ENCODE results near the gene SLC7A1. TPM values are rescaled to one million over a fixed set of nuclear protein-coding genes. Genes with fewer than 3 reads are reported as not detected.

The SLC7A1 gene
- total and polyA plus RNA-seq, 2 experiments from 2014 or later: 23.0 to 74.7 TPM

- no peak overlapping the region for H3K27ac Mint-ChIP-seq
- Histone ChIP-seq H3K27ac (ENCODE audit: low read depth) (no peak overlapping the region), H3K27me3 (ENCODE audit: insufficient read depth) (no peaks in the 10 kb centered on the region), H4K20me1 (replicated peaks; ENCODE audit: insufficient read depth) (no peaks in the 10 kb centered on the region), H3F3A (replicated peaks; ENCODE audit: low read depth) (no peaks in the 10 kb centered on the region), H2AFZ (no peak overlapping the region), H3K4me1 (ENCODE audit: insufficient read depth) (no peaks in the 10 kb centered on the region), H3K79me2 (replicated peaks; ENCODE audit: insufficient read depth) (no peaks in the 10 kb centered on the region), H3K4me3 (no peak overlapping the region), H3K9me2 (ENCODE audit: insufficient read depth) (no peaks in the 10 kb centered on the region), H3K36me3 (ENCODE audit: insufficient read depth) (no peaks in the 10 kb centered on the region), H3K4me2 (no peak overlapping the region)
- TF ChIP-seq, protein P1, sequence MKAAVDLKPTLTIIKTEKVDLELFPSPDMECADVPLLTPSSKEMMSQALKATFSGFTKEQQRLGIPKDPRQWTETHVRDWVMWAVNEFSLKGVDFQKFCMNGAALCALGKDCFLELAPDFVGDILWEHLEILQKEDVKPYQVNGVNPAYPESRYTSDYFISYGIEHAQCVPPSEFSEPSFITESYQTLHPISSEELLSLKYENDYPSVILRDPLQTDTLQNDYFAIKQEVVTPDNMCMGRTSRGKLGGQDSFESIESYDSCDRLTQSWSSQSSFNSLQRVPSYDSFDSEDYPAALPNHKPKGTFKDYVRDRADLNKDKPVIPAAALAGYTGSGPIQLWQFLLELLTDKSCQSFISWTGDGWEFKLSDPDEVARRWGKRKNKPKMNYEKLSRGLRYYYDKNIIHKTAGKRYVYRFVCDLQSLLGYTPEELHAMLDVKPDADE (IDR thresholded peaks at IDR 0.05): no peak
- TF ChIP-seq ZNF331 (CRISPR knock-in tag; IDR thresholded peaks at IDR 0.05; ENCODE audit: low read depth) (no peak), EZH2 (IDR thresholded peaks at IDR 0.05; ENCODE audit: low read depth, unreplicated experiment) (no peak), JUNB (IDR thresholded peaks at IDR 0.05; ENCODE audit: unreplicated experiment) (no peak), STAT1 (IDR thresholded peaks at IDR 0.05; ENCODE audit: unreplicated experiment) (no peak), ZNF114 (CRISPR knock-in tag; IDR thresholded peaks at IDR 0.05) (no peak), CREB1 (CRISPR knock-in tag; IDR thresholded peaks at IDR 0.05; ENCODE audit: low read depth) (no peak), NANOG (IDR thresholded peaks at IDR 0.05; ENCODE audit: borderline replicate concordance) (no peak), POLR2AphosphoS5 (IDR thresholded peaks at IDR 0.05; ENCODE audit: low read depth) (no peak)
- TF ChIP-seq, protein P2, sequence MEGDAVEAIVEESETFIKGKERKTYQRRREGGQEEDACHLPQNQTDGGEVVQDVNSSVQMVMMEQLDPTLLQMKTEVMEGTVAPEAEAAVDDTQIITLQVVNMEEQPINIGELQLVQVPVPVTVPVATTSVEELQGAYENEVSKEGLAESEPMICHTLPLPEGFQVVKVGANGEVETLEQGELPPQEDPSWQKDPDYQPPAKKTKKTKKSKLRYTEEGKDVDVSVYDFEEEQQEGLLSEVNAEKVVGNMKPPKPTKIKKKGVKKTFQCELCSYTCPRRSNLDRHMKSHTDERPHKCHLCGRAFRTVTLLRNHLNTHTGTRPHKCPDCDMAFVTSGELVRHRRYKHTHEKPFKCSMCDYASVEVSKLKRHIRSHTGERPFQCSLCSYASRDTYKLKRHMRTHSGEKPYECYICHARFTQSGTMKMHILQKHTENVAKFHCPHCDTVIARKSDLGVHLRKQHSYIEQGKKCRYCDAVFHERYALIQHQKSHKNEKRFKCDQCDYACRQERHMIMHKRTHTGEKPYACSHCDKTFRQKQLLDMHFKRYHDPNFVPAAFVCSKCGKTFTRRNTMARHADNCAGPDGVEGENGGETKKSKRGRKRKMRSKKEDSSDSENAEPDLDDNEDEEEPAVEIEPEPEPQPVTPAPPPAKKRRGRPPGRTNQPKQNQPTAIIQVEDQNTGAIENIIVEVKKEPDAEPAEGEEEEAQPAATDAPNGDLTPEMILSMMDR (conservative IDR thresholded peaks at IDR 0.05; ENCODE audit: low read depth in 2 of 2): no peak
- TF ChIP-seq, protein P3, sequence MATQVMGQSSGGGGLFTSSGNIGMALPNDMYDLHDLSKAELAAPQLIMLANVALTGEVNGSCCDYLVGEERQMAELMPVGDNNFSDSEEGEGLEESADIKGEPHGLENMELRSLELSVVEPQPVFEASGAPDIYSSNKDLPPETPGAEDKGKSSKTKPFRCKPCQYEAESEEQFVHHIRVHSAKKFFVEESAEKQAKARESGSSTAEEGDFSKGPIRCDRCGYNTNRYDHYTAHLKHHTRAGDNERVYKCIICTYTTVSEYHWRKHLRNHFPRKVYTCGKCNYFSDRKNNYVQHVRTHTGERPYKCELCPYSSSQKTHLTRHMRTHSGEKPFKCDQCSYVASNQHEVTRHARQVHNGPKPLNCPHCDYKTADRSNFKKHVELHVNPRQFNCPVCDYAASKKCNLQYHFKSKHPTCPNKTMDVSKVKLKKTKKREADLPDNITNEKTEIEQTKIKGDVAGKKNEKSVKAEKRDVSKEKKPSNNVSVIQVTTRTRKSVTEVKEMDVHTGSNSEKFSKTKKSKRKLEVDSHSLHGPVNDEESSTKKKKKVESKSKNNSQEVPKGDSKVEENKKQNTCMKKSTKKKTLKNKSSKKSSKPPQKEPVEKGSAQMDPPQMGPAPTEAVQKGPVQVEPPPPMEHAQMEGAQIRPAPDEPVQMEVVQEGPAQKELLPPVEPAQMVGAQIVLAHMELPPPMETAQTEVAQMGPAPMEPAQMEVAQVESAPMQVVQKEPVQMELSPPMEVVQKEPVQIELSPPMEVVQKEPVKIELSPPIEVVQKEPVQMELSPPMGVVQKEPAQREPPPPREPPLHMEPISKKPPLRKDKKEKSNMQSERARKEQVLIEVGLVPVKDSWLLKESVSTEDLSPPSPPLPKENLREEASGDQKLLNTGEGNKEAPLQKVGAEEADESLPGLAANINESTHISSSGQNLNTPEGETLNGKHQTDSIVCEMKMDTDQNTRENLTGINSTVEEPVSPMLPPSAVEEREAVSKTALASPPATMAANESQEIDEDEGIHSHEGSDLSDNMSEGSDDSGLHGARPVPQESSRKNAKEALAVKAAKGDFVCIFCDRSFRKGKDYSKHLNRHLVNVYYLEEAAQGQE (IDR thresholded peaks at IDR 0.05; ENCODE audit: unreplicated experiment): no peak
- TF ChIP-seq, protein P4, sequence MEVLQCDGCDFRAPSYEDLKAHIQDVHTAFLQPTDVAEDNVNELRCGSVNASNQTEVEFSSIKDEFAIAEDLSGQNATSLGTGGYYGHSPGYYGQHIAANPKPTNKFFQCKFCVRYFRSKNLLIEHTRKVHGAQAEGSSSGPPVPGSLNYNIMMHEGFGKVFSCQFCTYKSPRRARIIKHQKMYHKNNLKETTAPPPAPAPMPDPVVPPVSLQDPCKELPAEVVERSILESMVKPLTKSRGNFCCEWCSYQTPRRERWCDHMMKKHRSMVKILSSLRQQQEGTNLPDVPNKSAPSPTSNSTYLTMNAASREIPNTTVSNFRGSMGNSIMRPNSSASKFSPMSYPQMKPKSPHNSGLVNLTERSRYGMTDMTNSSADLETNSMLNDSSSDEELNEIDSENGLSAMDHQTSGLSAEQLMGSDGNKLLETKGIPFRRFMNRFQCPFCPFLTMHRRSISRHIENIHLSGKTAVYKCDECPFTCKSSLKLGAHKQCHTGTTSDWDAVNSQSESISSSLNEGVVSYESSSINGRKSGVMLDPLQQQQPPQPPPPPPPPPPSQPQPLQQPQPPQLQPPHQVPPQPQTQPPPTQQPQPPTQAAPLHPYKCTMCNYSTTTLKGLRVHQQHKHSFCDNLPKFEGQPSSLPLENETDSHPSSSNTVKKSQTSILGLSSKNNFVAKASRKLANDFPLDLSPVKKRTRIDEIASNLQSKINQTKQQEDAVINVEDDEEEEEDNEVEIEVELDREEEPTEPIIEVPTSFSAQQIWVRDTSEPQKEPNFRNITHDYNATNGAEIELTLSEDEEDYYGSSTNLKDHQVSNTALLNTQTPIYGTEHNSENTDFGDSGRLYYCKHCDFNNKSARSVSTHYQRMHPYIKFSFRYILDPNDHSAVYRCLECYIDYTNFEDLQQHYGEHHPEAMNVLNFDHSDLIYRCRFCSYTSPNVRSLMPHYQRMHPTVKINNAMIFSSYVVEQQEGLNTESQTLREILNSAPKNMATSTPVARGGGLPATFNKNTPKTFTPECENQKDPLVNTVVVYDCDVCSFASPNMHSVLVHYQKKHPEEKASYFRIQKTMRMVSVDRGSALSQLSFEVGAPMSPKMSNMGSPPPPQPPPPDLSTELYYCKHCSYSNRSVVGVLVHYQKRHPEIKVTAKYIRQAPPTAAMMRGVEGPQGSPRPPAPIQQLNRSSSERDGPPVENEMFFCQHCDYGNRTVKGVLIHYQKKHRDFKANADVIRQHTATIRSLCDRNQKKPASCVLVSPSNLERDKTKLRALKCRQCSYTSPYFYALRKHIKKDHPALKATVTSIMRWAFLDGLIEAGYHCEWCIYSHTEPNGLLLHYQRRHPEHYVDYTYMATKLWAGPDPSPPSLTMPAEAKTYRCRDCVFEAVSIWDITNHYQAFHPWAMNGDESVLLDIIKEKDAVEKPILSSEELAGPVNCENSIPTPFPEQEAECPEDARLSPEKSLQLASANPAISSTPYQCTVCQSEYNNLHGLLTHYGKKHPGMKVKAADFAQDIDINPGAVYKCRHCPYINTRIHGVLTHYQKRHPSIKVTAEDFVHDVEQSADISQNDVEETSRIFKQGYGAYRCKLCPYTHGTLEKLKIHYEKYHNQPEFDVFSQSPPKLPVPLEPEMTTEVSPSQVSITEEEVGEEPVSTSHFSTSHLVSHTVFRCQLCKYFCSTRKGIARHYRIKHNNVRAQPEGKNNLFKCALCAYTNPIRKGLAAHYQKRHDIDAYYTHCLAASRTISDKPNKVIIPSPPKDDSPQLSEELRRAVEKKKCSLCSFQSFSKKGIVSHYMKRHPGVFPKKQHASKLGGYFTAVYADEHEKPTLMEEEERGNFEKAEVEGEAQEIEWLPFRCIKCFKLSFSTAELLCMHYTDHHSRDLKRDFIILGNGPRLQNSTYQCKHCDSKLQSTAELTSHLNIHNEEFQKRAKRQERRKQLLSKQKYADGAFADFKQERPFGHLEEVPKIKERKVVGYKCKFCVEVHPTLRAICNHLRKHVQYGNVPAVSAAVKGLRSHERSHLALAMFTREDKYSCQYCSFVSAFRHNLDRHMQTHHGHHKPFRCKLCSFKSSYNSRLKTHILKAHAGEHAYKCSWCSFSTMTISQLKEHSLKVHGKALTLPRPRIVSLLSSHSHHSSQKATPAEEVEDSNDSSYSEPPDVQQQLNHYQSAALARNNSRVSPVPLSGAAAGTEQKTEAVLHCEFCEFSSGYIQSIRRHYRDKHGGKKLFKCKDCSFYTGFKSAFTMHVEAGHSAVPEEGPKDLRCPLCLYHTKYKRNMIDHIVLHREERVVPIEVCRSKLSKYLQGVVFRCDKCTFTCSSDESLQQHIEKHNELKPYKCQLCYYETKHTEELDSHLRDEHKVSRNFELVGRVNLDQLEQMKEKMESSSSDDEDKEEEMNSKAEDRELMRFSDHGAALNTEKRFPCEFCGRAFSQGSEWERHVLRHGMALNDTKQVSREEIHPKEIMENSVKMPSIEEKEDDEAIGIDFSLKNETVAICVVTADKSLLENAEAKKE (CRISPR knock-in tag; IDR thresholded peaks at IDR 0.05): no peak
- no peak for DNase-seq (ENCODE audit: low spot score)
- no peaks in the 10 kb centered on the region for H3K36me3 Mint-ChIP-seq (ENCODE audit: low read depth)
- H3K4me1 Mint-ChIP-seq: peaks cover 15% of the 10 kb centered on the region
- H3K9me3 Mint-ChIP-seq: no peaks in the 10 kb centered on the region
- peaks cover 7% of the 10 kb centered on the region for H3K27me3 Mint-ChIP-seq (ENCODE audit: insufficient read depth, low read depth, poor library complexity)
- ATAC-seq: no peak
- H3K4me3 Mint-ChIP-seq: no peak overlapping the region
Observed at GRCh38 chr13:29499506-29500165, 95.9 kb downstream of the SLC7A1 start.
